Measurements from ENCODE around the gene CDC6.

DNA sequence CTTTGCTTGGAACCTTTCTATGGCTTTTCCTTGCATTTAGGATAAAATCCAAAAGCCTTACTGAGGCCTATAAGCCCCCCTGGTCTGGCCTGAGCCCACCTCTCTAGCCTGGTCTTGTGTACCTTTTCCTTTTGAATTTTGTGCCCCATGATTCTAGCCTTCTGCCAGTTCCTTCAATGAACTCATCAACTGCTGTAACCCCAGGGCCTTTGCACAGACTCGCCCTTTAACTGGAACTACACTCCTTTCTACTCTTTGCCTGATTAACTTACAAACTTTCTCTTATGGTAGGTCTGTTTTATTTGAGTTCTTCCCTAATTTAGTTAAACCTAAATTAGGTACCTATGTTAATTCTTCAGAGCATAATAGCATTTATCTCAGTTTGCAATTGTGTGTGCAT, 52.6 kb downstream of the CDC6 start:
- no peak for TF ChIP-seq FOXK2 (IDR thresholded peaks at IDR 0.05)
- TF ChIP-seq SP1 (IDR thresholded peaks at IDR 0.05): no peak
- no peak for TF ChIP-seq NFRKB (IDR thresholded peaks at IDR 0.05)
- no peak for TF ChIP-seq TARDBP (IDR thresholded peaks at IDR 0.05)
- TF ChIP-seq FOXM1 (IDR thresholded peaks at IDR 0.05; ENCODE audit: borderline replicate concordance): no peak
- TF ChIP-seq SUZ12 (IDR thresholded peaks at IDR 0.05): no peak
- no peak for TF ChIP-seq CTBP1 (IDR thresholded peaks at IDR 0.05; ENCODE audit: borderline replicate concordance)
- TF ChIP-seq BHLHE40 (IDR thresholded peaks at IDR 0.05; ENCODE audit: borderline replicate concordance): no peak
- TF ChIP-seq LEF1 (IDR thresholded peaks at IDR 0.05; ENCODE audit: borderline replicate concordance): no peak
- TF ChIP-seq, protein P1, sequence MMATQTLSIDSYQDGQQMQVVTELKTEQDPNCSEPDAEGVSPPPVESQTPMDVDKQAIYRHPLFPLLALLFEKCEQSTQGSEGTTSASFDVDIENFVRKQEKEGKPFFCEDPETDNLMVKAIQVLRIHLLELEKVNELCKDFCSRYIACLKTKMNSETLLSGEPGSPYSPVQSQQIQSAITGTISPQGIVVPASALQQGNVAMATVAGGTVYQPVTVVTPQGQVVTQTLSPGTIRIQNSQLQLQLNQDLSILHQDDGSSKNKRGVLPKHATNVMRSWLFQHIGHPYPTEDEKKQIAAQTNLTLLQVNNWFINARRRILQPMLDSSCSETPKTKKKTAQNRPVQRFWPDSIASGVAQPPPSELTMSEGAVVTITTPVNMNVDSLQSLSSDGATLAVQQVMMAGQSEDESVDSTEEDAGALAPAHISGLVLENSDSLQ (IDR thresholded peaks at IDR 0.05): no peak
- TF ChIP-seq ZNF384 (IDR thresholded peaks at IDR 0.05): no peak
- no peak for TF ChIP-seq HDGF (IDR thresholded peaks at IDR 0.05; ENCODE audit: borderline replicate concordance)
- no peak for TF ChIP-seq ELF4 (IDR thresholded peaks at IDR 0.05)
